ENCODE data around the gene LRSAM1.

Gene LRSAM1

GRCh38 chr9:127495884-127496555 is 44.7 kb downstream of the LRSAM1 start:
- H3K79me2 ChIP-seq (ENCODE audit: insufficient read depth, low read depth) = no peaks in the 10 kb centered on the region
- H3K4me2 ChIP-seq = no peak overlapping the region
- H3K36me3 ChIP-seq (ENCODE audit: insufficient read depth) = no peaks in the 10 kb centered on the region
- no peaks in the 10 kb centered on the region for H4K20me1 ChIP-seq (ENCODE audit: insufficient read depth)
- H3K27ac ChIP-seq = no peak overlapping the region
- H3K4me3 ChIP-seq (IDR thresholded peaks at IDR 0.05; ENCODE audit: insufficient read depth, low read depth, low read length) = no peak overlapping the region
- no peak for TF ChIP-seq CTCF (conservative IDR thresholded peaks at IDR 0.05; ENCODE audit: low read depth, low read length)
- no peak overlapping the region for H3K9ac ChIP-seq
- no peaks in the 10 kb centered on the region for H3K4me1 ChIP-seq (ENCODE audit: low read depth, poor library complexity, severe bottlenecking)
- H2AFZ ChIP-seq (ENCODE audit: low read depth) = no peak overlapping the region
- H3K27me3 ChIP-seq (ENCODE audit: insufficient read depth, low read depth) = no peaks in the 10 kb centered on the region

GRCh38 chr9:127496974-127497373 is 45.7 kb downstream of the LRSAM1 start:
- Histone ChIP-seq H3K27ac (no peak overlapping the region), H3K4me2 (no peak overlapping the region), H3K27me3 (ENCODE audit: insufficient read depth, low read depth) (no peaks in the 10 kb centered on the region), H3K4me3 (IDR thresholded peaks at IDR 0.05; ENCODE audit: insufficient read depth, low read depth, low read length) (no peak overlapping the region), H4K20me1 (ENCODE audit: insufficient read depth) (no peaks in the 10 kb centered on the region), H3K4me1 (ENCODE audit: low read depth, poor library complexity, severe bottlenecking) (no peaks in the 10 kb centered on the region), H3K79me2 (ENCODE audit: insufficient read depth, low read depth) (no peaks in the 10 kb centered on the region), H3K36me3 (ENCODE audit: insufficient read depth) (no peaks in the 10 kb centered on the region), H2AFZ (ENCODE audit: low read depth) (no peak overlapping the region), H3K9ac (no peak overlapping the region)
- TF ChIP-seq CTCF (conservative IDR thresholded peaks at IDR 0.05; ENCODE audit: low read depth, low read length) = no peak

- Histone ChIP-seq H3K79me2 (ENCODE audit: insufficient read depth, low read depth) (no peaks in the 10 kb centered on the region), H3K9ac (no peak overlapping the region), H3K27me3 (ENCODE audit: insufficient read depth, low read depth) (no peaks in the 10 kb centered on the region), H3K36me3 (ENCODE audit: insufficient read depth) (no peaks in the 10 kb centered on the region), H2AFZ (ENCODE audit: low read depth) (no peak overlapping the region), H4K20me1 (ENCODE audit: insufficient read depth) (no peaks in the 10 kb centered on the region), H3K4me1 (ENCODE audit: low read depth, poor library complexity, severe bottlenecking) (no peaks in the 10 kb centered on the region), H3K27ac (no peak overlapping the region), H3K4me2 (no peak overlapping the region), H3K4me3 (IDR thresholded peaks at IDR 0.05; ENCODE audit: insufficient read depth, low read depth, low read length) (no peak overlapping the region)
- no peak for TF ChIP-seq CTCF (conservative IDR thresholded peaks at IDR 0.05; ENCODE audit: low read depth, low read length)
Measured at GRCh38 chr9:127497656-127498290, 46.5 kb downstream of the LRSAM1 start.

GRCh38 chr9:127498298-127498697 is 47.0 kb downstream of the LRSAM1 start:
- Histone ChIP-seq H3K4me3 (IDR thresholded peaks at IDR 0.05; ENCODE audit: insufficient read depth, low read depth, low read length) (no peak overlapping the region), H3K27me3 (ENCODE audit: insufficient read depth, low read depth) (no peaks in the 10 kb centered on the region), H3K36me3 (ENCODE audit: insufficient read depth) (no peaks in the 10 kb centered on the region), H3K4me2 (no peak overlapping the region), H3K79me2 (ENCODE audit: insufficient read depth, low read depth) (no peaks in the 10 kb centered on the region), H3K27ac (no peak overlapping the region), H2AFZ (ENCODE audit: low read depth) (no peak overlapping the region), H3K9ac (no peak overlapping the region), H3K4me1 (ENCODE audit: low read depth, poor library complexity, severe bottlenecking) (no peaks in the 10 kb centered on the region), H4K20me1 (ENCODE audit: insufficient read depth) (no peaks in the 10 kb centered on the region)
- no peak for TF ChIP-seq CTCF (conservative IDR thresholded peaks at IDR 0.05; ENCODE audit: low read depth, low read length)
